Measurements from ENCODE around the gene POLR2A.

Gene POLR2A

GRCh38 chr17:7513850-7514419, 29.8 kb downstream of the POLR2A start:
- no peak for DNase-seq (ENCODE audit: low read depth)
- no peak overlapping the region for H3K4me3 ChIP-seq (ENCODE audit: low read length)
- TF ChIP-seq CTCF (conservative IDR thresholded peaks at IDR 0.05; ENCODE audit: low read depth, low read length) = no peak

GRCh38 chr17:7515911-7516610, 31.9 kb downstream of the POLR2A start:
- no peak for TF ChIP-seq CTCF (conservative IDR thresholded peaks at IDR 0.05; ENCODE audit: low read depth, low read length)

GRCh38 chr17:7523033-7523432, 38.9 kb downstream of the POLR2A start:
- DNase-seq (ENCODE audit: low read depth) = no peak
- peak; percentile 40 for TF ChIP-seq CTCF (conservative IDR thresholded peaks at IDR 0.05; ENCODE audit: low read depth, low read length)
- no peak overlapping the region for H3K4me3 ChIP-seq (ENCODE audit: low read length)

More at GRCh38 chr17:7515911-7516610, 31.9 kb downstream of the POLR2A start:
- no peak for DNase-seq (ENCODE audit: low read depth)
- no peak overlapping the region for H3K4me3 ChIP-seq (ENCODE audit: low read length)

- no peak for TF ChIP-seq CTCF (conservative IDR thresholded peaks at IDR 0.05; ENCODE audit: low read depth, low read length)
- no peak overlapping the region for H3K4me3 ChIP-seq (ENCODE audit: low read length)
- DNase-seq (ENCODE audit: low read depth) = no peak
Measured at GRCh38 chr17:7528842-7529241, 44.7 kb downstream of the POLR2A start.

GRCh38 chr17:7530023-7530900, 46.1 kb downstream of the POLR2A start:
- TF ChIP-seq CTCF (conservative IDR thresholded peaks at IDR 0.05; ENCODE audit: low read depth, low read length) = no peak
- no peak overlapping the region for H3K4me3 ChIP-seq (ENCODE audit: low read length)
- DNase-seq (ENCODE audit: low read depth) = no peak

GRCh38 chr17:7538050-7538449, 53.9 kb downstream of the POLR2A start:
- H3K4me3 ChIP-seq (ENCODE audit: low read length) = no peak overlapping the region
- TF ChIP-seq CTCF (conservative IDR thresholded peaks at IDR 0.05; ENCODE audit: low read depth, low read length) = no peak
- no peak for DNase-seq (ENCODE audit: low read depth)
